GM12878 (cell line): ENCODE measurements around the gene SLC9A7. TPM values are rescaled to one million over a fixed set of nuclear protein-coding genes. Genes with fewer than 3 reads are reported as not detected.

Experiments used
- ATAC-seq: fragments of 200-7000 bp; cut with Tn5 transposase; 3 replicates; pipeline ENCODE4 v1.9.1; 2020; ENCODE audit warnings: mild to moderate bottlenecking, moderate library complexity
- BruUV-seq: library from RNA; stranded (reverse); fragments of 400-500 nt; replicated peaks from 2 replicates; lab custom pipeline; 2021; lab: Mats Ljungman, UMichigan
- CTCF ChIA-PET: fragments of 300-600 bp; sonication (Branson Sonifier 250); formaldehyde crosslinking; extraction: SDS; loops from one replicate; lab custom pipeline; 2021; ENCODE audit warnings: inconsistent platforms; lab: Yijun Ruan, JAX
- POLR2A ChIA-PET: fragments of 350-600 bp; formaldehyde crosslinking; extraction: SDS; loops from one replicate; lab custom pipeline; 2021; ENCODE audit warnings: inconsistent platforms; lab: Charles Lee
- RAD21 ChIA-PET: fragments of 300-600 bp; sonication (Branson Sonifier 250); formaldehyde crosslinking; loops from one replicate; lab custom pipeline; 2023; ENCODE audit warnings: antibody characterized with exemption; ENCODE audit not compliant: unreplicated experiment; lab: Charles Lee
- SMC1A ChIA-PET: fragments of 300-600 bp; sonication (Branson Sonifier 250); formaldehyde crosslinking; loops from one replicate; lab custom pipeline; 2023; ENCODE audit not compliant: unreplicated experiment, uncharacterized antibody; lab: Charles Lee
- DNase-seq: peaks from one replicate; pipeline ENCODE4 v3.0.0-alpha.2; 2011; ENCODE audit warnings: low read depth, low spot score
- FAIRE-seq: peaks from 3 replicates; lab custom pipeline; 2011; peaks lifted over from hg19 to GRCh38; lab: Jason Lieb, UNC
- H2AFZ ChIP-seq: 2 replicates; pipeline ENCODE4 v1.6.0; 2011; ENCODE audit warnings: low read depth, low read length, control low read depth; ENCODE audit not compliant: control insufficient read depth
- H3K27ac ChIP-seq: 2 replicates; pipeline ENCODE4 v1.5.1; 2011; ENCODE audit warnings: control low read depth; ENCODE audit not compliant: control insufficient read depth, insufficient read depth
- H3K27me3 ChIP-seq, 2 experiments: replicated peaks in 1 of 2; 2 replicates each; pipeline versions ENCODE4 v1.6.0 to v1.6.1; 2011; ENCODE audit warnings: low read length in 1 of 2; ENCODE audit not compliant: control insufficient read depth in 2 of 2, insufficient read depth in 2 of 2
- H3K36me3 ChIP-seq, 2 experiments: 2 replicates each; pipeline ENCODE4 v1.5.1; 2011; ENCODE audit warnings: low read length in 1 of 2; ENCODE audit not compliant: control insufficient read depth in 2 of 2, insufficient read depth in 2 of 2
- H3K4me1 ChIP-seq: 2 replicates; pipeline ENCODE4 v1.6.1; 2011; ENCODE audit warnings: mild to moderate bottlenecking, low read length, moderate library complexity, mixed read lengths; ENCODE audit not compliant: control insufficient read depth, insufficient read depth
- H3K4me2 ChIP-seq: 2 replicates; pipeline ENCODE4 v1.6.0; 2011; ENCODE audit warnings: control low read depth; ENCODE audit not compliant: control insufficient read depth, insufficient read depth
- H3K4me3 ChIP-seq: fragments of 200-600 bp; sonication (generic); 2 replicates; pipeline ENCODE4 v1.5.1; 2016
- H3K79me2 ChIP-seq: 2 replicates; pipeline ENCODE4 v1.6.0; 2011; ENCODE audit warnings: low read length; ENCODE audit not compliant: control insufficient read depth, insufficient read depth
- H3K9ac ChIP-seq: 2 replicates; pipeline ENCODE4 v1.8.0; 2011; ENCODE audit warnings: low read length, control low read depth, mixed read lengths; ENCODE audit not compliant: control insufficient read depth, insufficient read depth
- H3K9me3 ChIP-seq: replicated peaks from 3 replicates; pipeline ENCODE4 v1.5.1; 2011; ENCODE audit warnings: mild to moderate bottlenecking, low read length; ENCODE audit not compliant: control insufficient read depth, insufficient read depth
- H4K20me1 ChIP-seq: 2 replicates; pipeline ENCODE4 v1.6.0; 2011; ENCODE audit not compliant: control insufficient read depth, insufficient read depth
- CEBPZ ChIP-seq: fragments of 150-350 bp; IDR thresholded peaks from 2 replicates; pipeline ENCODE4 v1.6.1; 2016; ENCODE audit warnings: low read depth, low read length
- E2F8 ChIP-seq: fragments of 450-650 bp; IDR thresholded peaks from 2 replicates; pipeline ENCODE4 v1.6.1; 2018; ENCODE audit warnings: mild to moderate bottlenecking, low read depth, moderate library complexity; ENCODE audit not compliant: partially characterized antibody
- EED ChIP-seq: sonication (generic); IDR thresholded peaks from 2 replicates; pipeline ENCODE4 v1.6.1; 2016; ENCODE audit warnings: antibody characterized with exemption, low read depth
- IKZF1 ChIP-seq: fragments of 450-650 bp; conservative IDR thresholded peaks from 2 replicates; pipeline ENCODE4 v1.6.1; 2017; ENCODE audit warnings: antibody characterized with exemption, mild to moderate bottlenecking
- IRF4 ChIP-seq: IDR thresholded peaks from 2 replicates; pipeline ENCODE4 v1.6.1; 2011; ENCODE audit warnings: low read depth, low read length
- JUNB ChIP-seq: IDR thresholded peaks from 2 replicates; pipeline ENCODE4 v1.6.1; 2016; ENCODE audit warnings: antibody characterized with exemption, mild to moderate bottlenecking
- JUND ChIP-seq: IDR thresholded peaks from 2 replicates; pipeline ENCODE4 v1.6.1; 2012; ENCODE audit warnings: low read depth, mild to moderate bottlenecking, low read length, improper control_type of control experiment, moderate library complexity
- NBN ChIP-seq: fragments of 450-650 bp; IDR thresholded peaks from 2 replicates; pipeline ENCODE4 v1.6.1; 2016
- SKIL ChIP-seq: fragments of 450-650 bp; IDR thresholded peaks from 2 replicates; pipeline ENCODE4 v1.6.1; 2017; ENCODE audit warnings: mild to moderate bottlenecking, low read depth, inconsistent platforms; ENCODE audit not compliant: poor library complexity, severe bottlenecking
- SPI1 ChIP-seq: IDR thresholded peaks from 2 replicates; pipeline ENCODE4 v1.6.1; 2011; ENCODE audit warnings: low read depth, mild to moderate bottlenecking, low read length, moderate library complexity, borderline replicate concordance; ENCODE audit not compliant: insufficient read depth
- TBL1XR1 ChIP-seq: IDR thresholded peaks from 2 replicates; pipeline ENCODE4 v1.6.1; 2012; ENCODE audit warnings: low read depth, low read length, improper control_type of control experiment
- TCF7 ChIP-seq: IDR thresholded peaks from 2 replicates; pipeline ENCODE4 v1.6.1; 2014; ENCODE audit warnings: antibody characterized with exemption, borderline replicate concordance
- ZBED1 ChIP-seq: IDR thresholded peaks from 2 replicates; pipeline ENCODE4 v1.6.1; 2016; ENCODE audit warnings: borderline replicate concordance
- ZNF217 ChIP-seq: fragments of 450-650 bp; IDR thresholded peaks from 2 replicates; pipeline ENCODE4 v1.6.1; 2017; ENCODE audit warnings: antibody characterized with exemption, mild to moderate bottlenecking
- WGBS: methylation state at CpG from one replicate; pipeline ENCODE4 v1.1.6; 2016; ENCODE audit warnings: low lambda C conversion rate; ENCODE audit not compliant: insufficient replicate concordance, insufficient coverage; ENCODE audit errors: missing lambda C conversion rate; 5-methylcytosine and 5-hydroxymethylcytosine counted together
- in situ Hi-C: fragments of 300-500 bp; cut with MboI; formaldehyde crosslinking; loops from 9 replicates; pipeline ENCODE4 v1.14.3; 2018; ENCODE audit warnings: mixed read lengths
- intact Hi-C: fragments of 100-400 bp; cut with micrococcal nuclease; formaldehyde crosslinking; loops from one replicate; pipeline ENCODE4 v1.14.2; 2022; ENCODE audit not compliant: unreplicated experiment
- polyA plus RNA-seq, 11 experiments: library from polyadenylated mRNA; depleted of rRNA in 4 of 11; unstranded in 6 of 11; stranded (reverse) in 5 of 11; fragments of >200 nt; fragmentation: Nextera tagmentation in 4 of 11; fragmentation: Illumina TruSeq in 1 of 11; extraction: Ambion mirVana in 4 of 11; extraction: Trizol in 1 of 11; gene quantifications; 1 replicate in 1 of 11; 2 replicates in 10 of 11; pipeline versions ENCODE4 v1.2.1 to v1.2.3, GENCODE V29; 2011 to 2016; ENCODE audit warnings: inconsistent platforms in 2 of 11, missing spikeins in 2 of 11, low read depth in 1 of 11
- total RNA-seq, 4 experiments: library from RNA; depleted of rRNA in 3 of 4; stranded (reverse); fragments of >200 nt in 3 of 4; fragmentation: Illumina TruSeq in 1 of 4; extraction: Trizol in 1 of 4; gene quantifications; 2 replicates each; pipeline versions ENCODE4 v1.2.1 to v1.2.3, GENCODE V29; 2013 to 2021

Gene SLC9A7
- total and polyA plus RNA-seq, 10 of the 15 experiments (the other 5 are each of a cell fraction or from before 2014, with no cell fraction given) = 5.0 to 62.8 (median 30.5) TPM

GRCh38 chrX:46704767-46705386 lies 54.0 kb downstream of the SLC9A7 start:
- H3K27me3 ChIP-seq = no peaks in the 10 kb centered on the region
- TF ChIP-seq IRF4 (peak; percentile 92), SKIL (peak; percentile 73), JUNB (peak; percentile 95), TCF7 (peak; percentile 52; the same call in 1 of the 2 replicates), NBN (peak; percentile 95), JUND (peak; percentile 95), IKZF1 (peak; percentile 97), ZNF217 (no peak), CEBPZ (no peak), E2F8 (no peak), TBL1XR1 (peak; percentile 81; the same call in 1 of the 2 replicates), SPI1 (peak; percentile 31; the same call in 1 of the 2 replicates), EED (peak; percentile 89), ZBED1 (peak; percentile 78)

More at GRCh38 chrX:46704767-46705386, 54.0 kb downstream of the SLC9A7 start:
- WGBS = 0% methylated on average over 3 of the region's 3 CpGs
- Histone ChIP-seq H3K4me2 (peak overlapping the region; percentile 95), H2AFZ (no peak overlapping the region), H3K79me2 (peaks cover 72% of the 10 kb centered on the region), H3K36me3 (no peaks in the 10 kb centered on the region; a peak in 1 of 4 replicates), H3K9me3 (no peaks in the 10 kb centered on the region; the same call in 2 of the 3 replicates), H3K9ac (peak overlapping the region; percentile 37; the same call in 1 of the 2 replicates), H4K20me1 (no peaks in the 10 kb centered on the region), H3K4me1 (peaks cover 51% of the 10 kb centered on the region), H3K27ac (peak overlapping the region; percentile 92), H3K4me3 (0 out of 2 replicates have a peak overlapping the region, but pooled peaks have one; percentile 4)
- BruUV-seq = no TSS peak
- ChIA-PET POLR2A (interaction anchor here (1.0 to 2.9 kb wide), 6 partner anchors 9 to 89 kb away, joined by 3 to 9 read pairs (median 4); no protein-coding TSS in a partner anchor), SMC1A (interaction anchor here (0.8 to 12.0 kb wide), 11 partner anchors 8 to 142 kb away, joined by 3 to 107 read pairs (median 5); no protein-coding TSS in a partner anchor), RAD21 (interaction anchor here (0.7 to 4.6 kb wide), 10 partner anchors 9 to 143 kb away, joined by 3 to 30 read pairs (median 3); no protein-coding TSS in a partner anchor), CTCF (interaction anchor here (0.8 to 5.4 kb wide), 8 partner anchors 9 to 150 kb away, joined by 3 to 38 read pairs (median 4); no protein-coding TSS in a partner anchor)
- FAIRE-seq = peak; percentile 90
- ATAC-seq = peak; percentile 96
- intact Hi-C loops (loop anchor here (2.0 kb wide), 1 partner anchor 50 kb away; no protein-coding TSS in a partner anchor), in situ Hi-C loops (no loop called here)
- peak; percentile 83 for DNase-seq
